ENCODE data around the gene WDR88. TPM values are rescaled to one million over a fixed set of nuclear protein-coding genes. Genes with fewer than 3 reads are reported as not detected.

WDR88 gene
- total and polyA plus RNA-seq, 2 of the 4 experiments (the other 2 are of a cell fraction) = not detected

GRCh38 chr19:33111587-33111986 is 20.3 kb upstream of the WDR88 start:
- no peak overlapping the region for H2BK5ac ChIP-seq (ENCODE audit: low read depth, low read length, poor library complexity, severe bottlenecking)
- H2BK120ac ChIP-seq (ENCODE audit: low read depth, low read length) = no peak overlapping the region
- H3K14ac ChIP-seq (replicated peaks; ENCODE audit: low read depth, low read length) = no peak overlapping the region
- TF ChIP-seq NFE2L2 (IDR thresholded peaks at IDR 0.05; ENCODE audit: low read depth, low read length) = no peak
- no peak for TF ChIP-seq USF2 (IDR thresholded peaks at IDR 0.05; ENCODE audit: low read depth, low read length)
- TF ChIP-seq RCOR1 (IDR thresholded peaks at IDR 0.05; ENCODE audit: insufficient replicate concordance, low read length) = no peak
- no peak for TF ChIP-seq CHD1 (IDR thresholded peaks at IDR 0.05; ENCODE audit: low read depth, low read length)
- TF ChIP-seq FOS (IDR thresholded peaks at IDR 0.05; ENCODE audit: low read depth, low read length) = no peak
- H4K8ac ChIP-seq (ENCODE audit: low read depth in 2 of 2, low read length in 2 of 2) = no peak overlapping the region
- H3K4me3 ChIP-seq (ENCODE audit: insufficient read depth, low read depth, low read length) = no peak overlapping the region
- H3K27me3 ChIP-seq (ENCODE audit: control insufficient read depth, insufficient read depth, low read length) = no peaks in the 10 kb centered on the region
- no peak overlapping the region for H2AK5ac ChIP-seq (ENCODE audit: low read depth, low read length)
- dilution Hi-C loops (cut with HindIII; ENCODE audit: low sequenced_read_pairs, unreplicated experiment) (no loop called here), in situ Hi-C loops (cut with MboI; ENCODE audit: low sequenced_read_pairs) (no loop called here), intact Hi-C loops (cut with micrococcal nuclease) (no loop called here)
- H2AK9ac ChIP-seq (replicated peaks; ENCODE audit: low read depth, low read length, poor library complexity) = no peak overlapping the region
- no peak overlapping the region for H4K91ac ChIP-seq (ENCODE audit: insufficient read depth, low read depth, low read length)
- no peak overlapping the region for H2BK20ac ChIP-seq (ENCODE audit: low read depth, low read length)
- H4K20me1 ChIP-seq (ENCODE audit: insufficient read depth, low read length) = no peaks in the 10 kb centered on the region
- no peak overlapping the region for H3K56ac ChIP-seq (ENCODE audit: extremely low read depth, insufficient read depth, low read length)
- no peak for ATAC-seq (ENCODE audit: low read depth)
- H3K4me2 ChIP-seq (ENCODE audit: low read depth, low read length) = no peak overlapping the region
- no peak overlapping the region for H3K23ac ChIP-seq (ENCODE audit: low read depth, low read length)
- 100% methylated on average over 9 of the region's 11 CpGs; no CpG with 5 or more reads in 1 of the 2 experiments for WGBS, 2 experiments (ENCODE audit: extremely low coverage in 2 of 2, insufficient read length in 1 of 2)
- no peak overlapping the region for H3K27ac ChIP-seq (ENCODE audit: insufficient read depth, low read length)
- no peak for DNase-seq
- H4K5ac ChIP-seq (ENCODE audit: low read depth, low read length) = no peak overlapping the region
- no peaks in the 10 kb centered on the region for H3K9me3 ChIP-seq (ENCODE audit: control insufficient read depth, insufficient read depth, low read length)
- CTCF ChIA-PET = no interaction called here
- H3K36me3 ChIP-seq (ENCODE audit: control insufficient read depth, insufficient read depth, low read length) = peaks cover 47% of the 10 kb centered on the region
- POLR2A ChIA-PET (ENCODE audit: unreplicated experiment) = no interaction called here
- H3K4me1 ChIP-seq (ENCODE audit: control insufficient read depth, insufficient read depth, low read length) = peaks cover 2% of the 10 kb centered on the region; the same call in 1 of the 2 replicates
- H3K4ac ChIP-seq (ENCODE audit: low read depth, low read length) = no peak overlapping the region
- no TSS peak for BruUV-seq (replicated peaks)
- no peak overlapping the region for H3K18ac ChIP-seq (ENCODE audit: low read depth, low read length)
- H3K9ac ChIP-seq (ENCODE audit: low read depth, low read length) = no peak overlapping the region
- H3K79me1 ChIP-seq (ENCODE audit: low read depth in 1 of 2, low read length in 2 of 2) = no peaks in the 10 kb centered on the region
- H3K9me1 ChIP-seq (ENCODE audit: insufficient read depth, low read length) = no peaks in the 10 kb centered on the region
- no peak overlapping the region for H2BK15ac ChIP-seq (ENCODE audit: low read depth, low read length)
- no peak overlapping the region for H2AFZ ChIP-seq (replicated peaks; ENCODE audit: low read length, poor library complexity)

Measured in IMR-90 (cell line).